Duodenal mucosa (tissue), 2 donors: ENCODE data around the gene ATP1B3.

Experiments
- H3K27ac ChIP-seq: one replicate; pipeline ENCODE4 v1.7.0; 2013; ENCODE audit warnings: low read depth, low read length
- H3K27me3 ChIP-seq, 2 donors: one replicate each; pipeline ENCODE4 v1.7.0; 2013; ENCODE audit warnings: low read length in 2 of 2, control low read depth in 1 of 2; ENCODE audit not compliant: insufficient read depth in 2 of 2, control insufficient read depth in 1 of 2
- H3K36me3 ChIP-seq, 2 donors: one replicate each; pipeline ENCODE4 v1.7.0; 2013; ENCODE audit warnings: low read length in 2 of 2, control low read depth in 1 of 2; ENCODE audit not compliant: insufficient read depth in 2 of 2, control insufficient read depth in 1 of 2
- H3K4me1 ChIP-seq, 2 donors: one replicate each; pipeline ENCODE4 v1.7.0; 2013; ENCODE audit warnings: low read length in 2 of 2, control low read depth in 1 of 2; ENCODE audit not compliant: insufficient read depth in 2 of 2, control insufficient read depth in 1 of 2
- H3K4me3 ChIP-seq, 2 donors: one replicate each; pipeline ENCODE4 v1.7.0; 2013; ENCODE audit warnings: low read length in 2 of 2, low read depth in 1 of 2
- H3K9ac ChIP-seq, 2 donors: one replicate each; pipeline ENCODE4 v1.7.0; 2013; ENCODE audit warnings: low read length in 2 of 2, low read depth in 1 of 2
- H3K9me3 ChIP-seq, 2 donors: one replicate each; pipeline ENCODE4 v1.7.0; 2013; ENCODE audit warnings: low read length in 2 of 2, control low read depth in 1 of 2; ENCODE audit not compliant: control insufficient read depth in 1 of 2

Gene ATP1B3

GRCh38 chr3:141939759-141940158, 63.3 kb downstream of the ATP1B3 start:
- Histone ChIP-seq H3K9me3 (no peaks in the 10 kb centered on the region), H3K27ac (no peak overlapping the region), H3K36me3 (no peaks in the 10 kb centered on the region), H3K27me3 (no peaks in the 10 kb centered on the region), H3K4me3 (no peak overlapping the region), H3K9ac (peak overlapping the region in 1 of 2 donors; percentile 51), H3K4me1 (peaks cover 18 to 20% of the 10 kb centered on the region in 2 donors)

DNA sequence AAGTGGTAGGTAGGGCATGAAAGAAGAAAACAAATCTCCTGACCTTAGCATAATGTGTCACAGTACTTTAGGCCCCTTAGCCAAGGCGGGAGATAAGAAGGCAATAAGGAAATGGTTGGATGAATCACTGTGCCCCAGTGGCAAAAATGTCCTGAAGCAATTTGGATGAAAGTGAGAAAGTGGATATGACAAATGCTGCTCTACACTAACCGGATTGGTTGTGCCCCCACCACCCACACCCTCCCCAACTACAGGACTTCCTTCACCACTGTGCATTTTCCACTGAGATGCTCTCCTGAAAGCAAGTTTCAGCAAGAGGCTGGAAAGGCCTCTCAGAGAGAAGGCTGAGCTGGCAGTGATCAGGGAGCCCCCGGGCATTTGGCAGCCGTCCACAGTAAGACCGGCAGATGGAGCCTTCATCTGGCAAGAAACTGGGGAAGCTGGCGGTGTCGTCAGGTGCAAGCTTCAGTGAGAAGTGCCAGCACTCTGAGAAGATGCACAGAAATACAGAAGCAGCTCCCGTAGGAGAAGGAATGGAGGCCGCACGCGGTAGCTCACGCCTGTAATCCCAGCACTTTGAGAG, 63.8 kb downstream of the ATP1B3 start:
- peak overlapping the region; percentile 17 to 51 for H3K4me3 ChIP-seq
- H3K36me3 ChIP-seq, result no peaks in the 10 kb centered on the region
- peak overlapping the region; percentile 39 for H3K27ac ChIP-seq
- H3K27me3 ChIP-seq, result no peaks in the 10 kb centered on the region
- peaks cover 18 to 20% of the 10 kb centered on the region in 2 donors for H3K4me1 ChIP-seq
- H3K9ac ChIP-seq, result peak overlapping the region in 1 of 2 donors; percentile 8
- H3K9me3 ChIP-seq, result no peaks in the 10 kb centered on the region

DNA sequence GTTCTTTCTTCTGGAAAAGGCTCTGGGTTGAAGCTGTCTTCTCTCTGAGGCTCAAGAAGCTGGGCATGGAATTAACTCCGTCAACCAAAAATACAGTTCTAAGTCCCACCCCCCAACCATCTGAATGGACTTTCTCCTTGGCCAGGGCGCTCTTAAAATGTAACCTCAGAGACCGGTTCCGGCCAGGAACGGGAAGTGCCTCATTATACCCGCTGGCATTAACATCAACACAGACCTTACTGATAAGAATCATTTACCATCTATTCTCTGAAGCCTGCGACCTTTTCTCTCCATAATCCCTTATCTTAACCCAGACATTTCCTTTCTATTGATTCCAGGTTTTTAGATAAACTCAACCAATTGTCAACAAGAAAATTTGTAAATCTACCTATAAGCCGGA, 64.7 kb downstream of the ATP1B3 start:
- Histone ChIP-seq H3K36me3 (no peaks in the 10 kb centered on the region), H3K27me3 (no peaks in the 10 kb centered on the region), H3K9me3 (no peaks in the 10 kb centered on the region), H3K9ac (no peak overlapping the region), H3K4me1 (peaks cover 19 to 20% of the 10 kb centered on the region in 2 donors), H3K4me3 (peak overlapping the region; percentile 12 to 51), H3K27ac (peak overlapping the region; percentile 39)

DNA sequence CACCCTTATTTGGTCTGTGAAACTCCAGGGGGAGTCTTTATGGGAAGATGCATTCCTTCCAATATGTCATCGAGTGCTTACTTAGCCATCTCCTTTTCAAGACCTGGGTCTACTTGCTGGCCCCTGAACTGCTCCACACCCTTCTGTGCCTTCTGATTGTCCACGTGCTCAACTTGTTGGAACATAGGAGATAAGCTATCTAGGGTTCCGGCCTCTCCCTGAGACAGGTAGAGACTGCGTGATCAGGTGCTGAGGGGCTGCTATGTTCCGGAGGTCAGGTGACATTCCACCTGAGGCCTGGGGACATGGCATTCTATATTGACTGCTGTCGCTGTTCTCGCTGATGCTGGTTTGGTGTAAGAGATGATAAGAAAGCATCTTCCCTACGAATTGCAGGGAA, 65.6 kb downstream of the ATP1B3 start:
- Histone ChIP-seq H3K27me3 (no peaks in the 10 kb centered on the region), H3K9me3 (no peaks in the 10 kb centered on the region), H3K36me3 (no peaks in the 10 kb centered on the region), H3K4me3 (peak overlapping the region in 1 of 2 donors; percentile 12), H3K9ac (no peak overlapping the region), H3K27ac (peak overlapping the region; percentile 46), H3K4me1 (peaks cover 20 to 23% of the 10 kb centered on the region in 2 donors)

- Histone ChIP-seq H3K9ac (no peak overlapping the region), H3K9me3 (no peaks in the 10 kb centered on the region), H3K36me3 (peaks cover 0 to 3% of the 10 kb centered on the region in 2 donors), H3K4me3 (no peak overlapping the region), H3K27ac (no peak overlapping the region), H3K4me1 (peaks cover 13 to 16% of the 10 kb centered on the region in 2 donors), H3K27me3 (no peaks in the 10 kb centered on the region)
Measured at GRCh38 chr3:141945726-141946485, 69.5 kb downstream of the ATP1B3 start.

DNA sequence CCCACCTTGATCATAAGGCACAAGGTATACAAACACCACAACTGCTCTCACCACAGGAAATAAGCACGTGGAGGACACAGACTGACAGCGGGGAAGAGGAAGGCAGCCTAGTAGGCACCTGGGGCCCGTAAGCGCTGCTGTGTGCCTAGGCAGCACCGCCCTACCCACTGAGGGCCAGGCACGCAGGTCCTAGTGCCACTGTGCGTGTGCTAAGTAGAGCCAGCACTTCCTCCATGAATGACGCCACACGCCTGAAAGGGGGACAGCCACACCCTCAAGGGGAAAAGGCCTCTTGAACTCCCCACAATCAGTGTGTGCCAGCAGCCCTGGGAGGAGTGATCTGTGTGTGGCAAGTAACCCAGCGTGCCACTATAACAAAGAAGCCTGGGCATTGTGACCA, 73.0 kb downstream of the ATP1B3 start:
- no peak overlapping the region for H3K9ac ChIP-seq
- no peaks in the 10 kb centered on the region for H3K9me3 ChIP-seq
- H3K27ac ChIP-seq, result no peak overlapping the region
- peaks cover 6 to 18% of the 10 kb centered on the region in 2 donors for H3K36me3 ChIP-seq
- no peaks in the 10 kb centered on the region for H3K27me3 ChIP-seq
- no peak overlapping the region for H3K4me3 ChIP-seq
- peaks cover 0 to 5% of the 10 kb centered on the region in 2 donors for H3K4me1 ChIP-seq

- H3K4me3 ChIP-seq, result no peak overlapping the region
- peaks cover 0 to 5% of the 10 kb centered on the region in 2 donors for H3K4me1 ChIP-seq
- H3K9me3 ChIP-seq, result no peaks in the 10 kb centered on the region
- H3K27me3 ChIP-seq, result no peaks in the 10 kb centered on the region
- H3K27ac ChIP-seq, result no peak overlapping the region
- H3K36me3 ChIP-seq, result peaks cover 6 to 18% of the 10 kb centered on the region in 2 donors
- no peak overlapping the region for H3K9ac ChIP-seq
Measured at GRCh38 chr3:141949972-141950371, 73.5 kb downstream of the ATP1B3 start.

- no peaks in the 10 kb centered on the region for H3K9me3 ChIP-seq
- H3K4me3 ChIP-seq, result no peak overlapping the region
- no peak overlapping the region for H3K9ac ChIP-seq
- H3K4me1 ChIP-seq, result peaks cover 0 to 5% of the 10 kb centered on the region in 2 donors
- H3K27me3 ChIP-seq, result no peaks in the 10 kb centered on the region
- no peak overlapping the region for H3K27ac ChIP-seq
- peaks cover 6 to 18% of the 10 kb centered on the region in 2 donors for H3K36me3 ChIP-seq
Measured at GRCh38 chr3:141950572-141951493, 74.4 kb downstream of the ATP1B3 start.

GRCh38 chr3:141952611-141953010, 76.2 kb downstream of the ATP1B3 start:
- Histone ChIP-seq H3K9me3 (no peaks in the 10 kb centered on the region), H3K27ac (no peak overlapping the region), H3K36me3 (peaks cover 6 to 24% of the 10 kb centered on the region in 2 donors), H3K27me3 (no peaks in the 10 kb centered on the region), H3K9ac (no peak overlapping the region), H3K4me1 (no peaks in the 10 kb centered on the region), H3K4me3 (no peak overlapping the region)

- Histone ChIP-seq H3K27ac (no peak overlapping the region), H3K9ac (no peak overlapping the region), H3K27me3 (no peaks in the 10 kb centered on the region), H3K36me3 (peaks cover 4 to 38% of the 10 kb centered on the region in 2 donors), H3K4me3 (no peak overlapping the region), H3K9me3 (no peaks in the 10 kb centered on the region), H3K4me1 (no peaks in the 10 kb centered on the region)
Measured at GRCh38 chr3:141955175-141955574, 78.7 kb downstream of the ATP1B3 start.
